GM12892 (cell line): Measurements from ENCODE around the gene NFE2L3.

ENCODE experiments used
- POLR2A ChIP-seq: IDR thresholded peaks from 2 replicates; pipeline ENCODE4 v1.6.1; 2011; ENCODE audit warnings: low read depth, low read length, control low read depth
- POLR2AphosphoS5 ChIP-seq: IDR thresholded peaks from 2 replicates; pipeline ENCODE4 v1.6.1; 2011; ENCODE audit warnings: low read depth, low read length, control low read depth

- TF ChIP-seq POLR2AphosphoS5 (peak; percentile 61; the same call in 1 of the 2 replicates), POLR2A (peak; percentile 44; the same call in 1 of the 2 replicates)
Observed at GRCh38 chr7:26197153-26198115, 45.4 kb downstream of the NFE2L3 start.
